Effector CD4-positive, alpha-beta T cell (primary cell): Measurements from ENCODE around the gene SUPT4H1.
A peak's percentile ranks its signal among the peaks of the same experiment; 100 is the strongest.
"Not testable (repeated sequence)": the region's sequence is repeated elsewhere in the genome, so short reads cannot be mapped to it uniquely, and the experiment has no call there.

Experiments used
- DNase-seq: peaks from one replicate; pipeline ENCODE4 v3.0.0-alpha.2; 2020

The SUPT4H1 gene

GRCh38 chr17:58362368-58363014, 10.5 kb upstream of the SUPT4H1 start:
- DNase-seq: no peak

GRCh38 chr17:58360296-58361063, 8.5 kb upstream of the SUPT4H1 start:
- DNase-seq: no peak

DNA sequence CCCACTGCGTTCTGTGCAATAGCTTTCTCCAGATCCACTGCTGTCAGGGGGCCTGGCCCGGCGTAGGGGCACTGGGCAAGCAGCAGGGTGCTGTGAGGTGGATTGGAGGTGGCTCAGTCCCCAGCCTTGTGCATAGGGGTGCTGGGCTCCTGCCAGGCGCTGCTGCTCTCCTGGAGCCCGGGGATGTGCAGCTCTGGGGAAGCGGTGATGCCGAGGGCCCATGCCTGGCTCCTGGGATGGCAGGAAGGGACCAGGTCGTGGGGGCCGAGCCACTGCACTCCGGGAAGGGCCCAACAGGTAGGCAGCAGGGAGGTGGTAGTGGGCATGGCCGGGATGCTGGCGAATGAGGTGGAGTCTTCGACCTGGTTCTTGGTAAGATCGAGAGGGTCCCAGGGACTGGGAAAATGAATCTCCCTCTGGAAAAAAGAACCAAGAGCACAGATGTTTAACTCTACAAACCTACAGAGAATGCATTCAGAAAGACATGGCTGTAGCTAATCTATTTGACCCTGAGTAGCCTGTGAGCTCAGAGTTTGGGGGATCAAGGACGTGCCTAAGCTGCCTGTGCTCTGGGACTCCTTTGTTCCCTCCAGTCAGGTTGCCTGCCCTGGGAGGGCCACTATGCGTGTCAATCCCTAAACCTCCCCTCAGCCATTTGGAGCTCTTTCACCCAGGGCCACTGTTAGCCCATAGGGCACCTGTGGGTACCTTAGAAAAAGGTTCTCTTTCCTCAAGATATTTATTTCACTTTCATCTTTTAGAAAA, 6.6 kb upstream of the SUPT4H1 start:
- DNase-seq: no peak

GRCh38 chr17:58357312-58358297, 5.6 kb upstream of the SUPT4H1 start:
- no peak for DNase-seq

GRCh38 chr17:58356231-58356630, 4.2 kb upstream of the SUPT4H1 start:
- DNase-seq: no peak

DNA sequence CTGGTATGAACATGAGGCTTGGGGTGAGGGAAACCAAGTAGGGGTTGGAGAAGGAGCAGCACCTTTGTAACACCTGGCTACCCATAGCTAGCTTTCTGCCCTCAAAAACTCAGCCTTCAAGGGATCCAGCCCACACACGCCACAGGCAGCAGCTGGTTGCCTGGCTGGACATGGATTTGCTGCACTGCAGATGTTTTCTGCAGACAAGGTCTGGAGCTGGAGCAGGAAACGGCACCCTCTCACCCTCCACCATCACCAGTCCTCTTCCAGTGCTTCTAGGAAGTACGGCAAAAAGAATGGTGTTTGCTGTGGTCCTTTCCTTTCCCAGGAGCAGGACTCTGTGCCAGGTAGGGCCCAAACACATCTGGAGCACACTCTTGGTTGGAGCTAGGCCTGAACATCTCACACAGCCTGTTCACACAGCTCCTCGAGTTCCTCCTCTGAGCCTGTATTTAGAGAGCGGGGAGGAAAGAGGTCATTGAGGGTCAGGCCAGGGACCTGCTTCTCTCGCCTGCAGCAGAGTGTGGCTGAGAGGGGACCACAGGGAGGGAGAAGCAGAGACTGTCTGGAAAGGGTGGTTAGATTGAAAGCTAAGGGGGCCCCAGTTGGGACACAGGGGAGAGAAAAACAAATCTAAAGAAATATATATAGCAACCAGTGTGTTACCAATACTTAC, 2.7 kb upstream of the SUPT4H1 start:
- no peak for DNase-seq

DNA sequence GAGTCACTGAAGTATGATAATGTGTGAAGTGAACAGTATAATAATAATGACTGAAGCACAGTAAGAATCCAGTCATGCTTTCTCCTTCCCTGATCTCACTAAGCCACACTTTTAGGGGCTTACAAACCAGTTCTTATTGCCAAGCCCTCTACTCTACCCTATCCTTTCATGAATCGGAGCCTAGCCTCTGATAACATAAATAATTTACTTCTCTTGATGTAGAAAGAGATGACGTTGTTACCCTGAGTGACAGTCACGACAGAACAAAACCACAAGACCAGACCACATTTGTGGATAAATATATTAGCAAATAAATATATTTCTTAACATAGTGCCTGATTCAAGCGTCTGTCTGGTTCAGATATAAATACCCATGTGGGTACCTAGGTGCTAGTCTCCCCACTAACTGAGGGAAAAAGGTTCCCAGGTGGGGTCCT, 1.4 kb upstream of the SUPT4H1 start:
- DNase-seq: no peak

- DNase-seq: no peak
Measured at GRCh38 chr17:58352596-58353388, 791 bp upstream of the SUPT4H1 start.

GRCh38 chr17:58351182-58351581, 819 bp downstream of the SUPT4H1 start:
- DNase-seq: no peak

DNA sequence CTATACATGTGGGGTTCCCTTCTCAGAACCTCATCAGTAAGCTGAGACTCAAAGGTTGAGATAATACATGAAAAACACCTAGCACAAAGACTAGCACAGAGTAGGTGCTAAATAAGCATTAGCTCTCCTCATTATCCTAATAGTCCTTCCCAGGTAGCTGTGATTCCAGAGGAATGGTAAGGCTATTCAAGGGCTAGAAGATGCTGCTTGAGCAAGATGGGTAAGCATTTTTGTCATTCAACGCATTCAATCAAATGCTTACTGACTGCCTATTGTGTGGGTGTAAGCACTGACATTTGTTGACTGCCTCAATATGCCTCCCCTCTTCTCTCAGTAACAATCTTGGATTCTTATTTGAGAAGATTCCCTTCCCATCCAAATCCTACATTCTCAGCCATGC, 4.0 kb downstream of the SUPT4H1 start:
- DNase-seq: no peak

- DNase-seq: no peak
Measured at GRCh38 chr17:58345500-58345899, 6.5 kb downstream of the SUPT4H1 start.

- peak; percentile 53 for DNase-seq
Measured at GRCh38 chr17:58344791-58345157, 7.2 kb downstream of the SUPT4H1 start.

DNA sequence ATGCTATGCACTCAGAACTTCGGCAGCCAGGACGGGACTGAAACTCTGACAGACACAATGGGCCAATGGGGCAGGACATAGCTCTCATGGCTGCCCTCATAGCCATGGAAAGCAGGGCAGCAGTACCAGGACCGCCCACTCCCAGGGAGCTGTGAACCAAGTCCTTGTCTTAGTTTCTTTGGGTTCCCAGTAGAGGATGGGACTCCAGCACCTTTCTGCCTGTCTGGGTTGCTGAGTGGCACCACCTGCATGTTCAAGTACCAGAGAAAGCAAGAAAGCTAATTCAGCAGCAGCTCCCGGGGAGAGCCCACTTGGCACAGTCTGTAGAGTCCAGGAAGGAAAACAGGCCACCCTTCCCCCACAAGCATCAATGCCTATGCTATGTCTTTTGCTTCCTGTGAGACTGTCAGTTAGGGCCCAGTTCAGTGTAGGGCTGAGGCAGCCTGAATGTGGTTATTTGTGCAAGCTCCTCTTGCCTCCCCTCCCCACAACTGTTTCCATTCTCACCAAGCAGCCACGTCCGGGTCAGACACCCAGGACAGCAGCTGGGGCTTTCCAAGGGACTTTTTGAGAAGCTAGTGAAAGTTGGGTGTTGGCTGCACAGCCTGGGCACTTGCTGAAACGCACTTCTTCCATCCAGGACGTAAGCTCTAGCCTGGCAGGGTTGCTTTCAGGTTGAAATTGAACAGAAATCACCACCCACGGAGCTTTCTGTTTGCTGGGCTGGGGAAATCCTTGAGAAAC, 7.8 kb downstream of the SUPT4H1 start:
- peak; percentile 79 for DNase-seq

- DNase-seq: no peak
Measured at GRCh38 chr17:58343131-58343530, 8.9 kb downstream of the SUPT4H1 start.

- no peak for DNase-seq
Measured at GRCh38 chr17:58341861-58342475, 10.0 kb downstream of the SUPT4H1 start.

DNA sequence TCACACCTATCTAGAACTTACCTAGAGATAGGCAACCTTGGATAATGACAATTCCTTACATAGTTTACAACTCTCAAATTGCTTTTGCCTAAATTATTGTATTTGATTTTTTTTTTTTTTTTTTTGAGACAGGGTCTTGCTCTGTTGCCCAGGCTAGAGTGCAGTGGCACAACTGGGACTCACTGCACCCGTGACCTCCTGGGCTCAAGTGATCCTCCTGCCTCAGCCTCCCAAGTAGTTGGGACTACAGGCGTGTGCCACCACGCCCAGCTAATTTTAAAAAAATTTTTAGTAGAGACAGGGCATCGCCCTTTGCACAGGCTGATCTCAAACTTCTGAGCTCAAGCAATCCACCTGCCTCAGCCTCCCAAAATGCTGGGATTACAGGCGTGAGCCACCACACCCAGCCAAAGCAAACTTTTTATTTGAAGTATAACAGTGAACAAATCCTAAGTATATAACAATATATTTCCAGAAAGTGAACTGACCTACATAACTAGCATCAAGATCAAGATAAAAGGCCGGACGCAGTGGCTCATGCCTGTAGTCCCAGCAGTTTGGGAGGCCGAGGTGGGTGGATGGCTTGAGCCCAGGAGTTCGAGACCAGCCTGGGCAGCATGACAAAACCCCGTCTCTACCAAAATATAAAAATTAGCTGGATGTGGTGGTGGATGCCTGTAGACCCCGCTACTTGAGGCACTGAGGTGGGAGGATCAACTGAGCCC, 10.7 kb downstream of the SUPT4H1 start:
- not testable (repeated sequence) for DNase-seq

- DNase-seq: no peak
Measured at GRCh38 chr17:58340405-58340876, 11.6 kb downstream of the SUPT4H1 start.

DNA sequence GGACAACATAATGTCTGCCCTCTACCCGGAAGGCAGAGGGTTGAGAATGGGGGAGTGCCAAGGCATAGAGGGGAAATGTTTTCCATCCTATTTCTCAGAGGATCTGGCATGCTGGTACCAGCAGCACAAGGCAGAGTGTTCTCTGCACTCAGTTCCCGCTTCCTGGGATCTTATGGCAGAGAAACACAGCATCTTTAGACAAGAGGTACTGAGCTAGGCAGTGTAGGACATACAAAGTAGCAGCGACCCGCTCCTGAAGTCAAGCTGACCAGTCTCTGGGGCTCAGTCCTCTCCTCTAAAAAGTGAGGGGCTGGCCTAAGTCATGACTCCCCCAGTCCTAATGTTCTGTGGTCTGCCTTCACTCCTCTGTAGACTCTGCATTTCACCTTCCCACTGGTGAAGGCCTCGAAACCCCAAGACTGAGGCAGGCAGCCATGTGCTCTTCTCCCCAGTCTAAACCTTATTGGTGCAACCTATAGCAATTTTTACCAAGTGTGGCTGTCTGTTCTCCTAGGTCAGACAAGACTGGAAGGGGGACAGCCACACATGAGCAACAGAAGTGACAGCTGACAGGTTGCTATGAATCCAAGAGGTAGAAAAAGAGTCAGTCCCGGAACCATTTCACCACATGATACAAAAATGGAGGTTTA, 12.1 kb downstream of the SUPT4H1 start:
- DNase-seq: no peak
